Thyroid gland (tissue), 4 donors: ENCODE results near the gene CNTNAP5.

ENCODE experiments used
- POLR2A ChIP-seq, 2 donors: fragments of 450-650 bp; IDR thresholded peaks; one replicate each; pipeline ENCODE4 v1.6.1; 2017; ENCODE audit warnings: antibody characterized with exemption in 2 of 2, mild to moderate bottlenecking in 2 of 2, moderate library complexity in 1 of 2
- TF ChIP-seq, protein P1 (sequence below), 6 experiments: fragments of 200-600 bp in 3 of 6; fragments of 450-650 bp in 3 of 6; sonication (generic) in 3 of 6; IDR thresholded peaks; one replicate each; pipeline ENCODE4 v1.5.1; 2016 to 2019; ENCODE audit warnings: antibody characterized with exemption in 6 of 6, mild to moderate bottlenecking in 2 of 6, inconsistent platforms in 1 of 6, moderate library complexity in 1 of 6

DNA sequence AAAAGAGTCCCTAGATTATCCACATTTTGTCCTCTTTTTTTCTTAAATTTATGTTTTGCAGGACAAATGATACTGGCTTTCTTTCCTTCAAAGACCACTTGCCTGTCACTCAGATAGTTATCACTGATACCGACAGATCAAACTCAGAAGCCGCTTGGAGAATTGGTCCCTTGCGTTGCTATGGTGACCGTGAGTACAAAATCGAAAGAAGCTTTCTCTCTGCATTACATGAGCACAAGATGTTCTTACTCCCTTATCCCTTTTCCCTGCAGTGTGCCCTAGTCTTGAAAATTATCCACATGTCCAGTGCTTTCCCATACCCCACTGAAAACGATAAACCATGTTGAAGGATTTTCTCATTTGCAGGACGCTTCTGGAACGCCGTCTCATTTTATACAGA is 738.5 kb downstream of the CNTNAP5 start:
- TF ChIP-seq, protein P1, sequence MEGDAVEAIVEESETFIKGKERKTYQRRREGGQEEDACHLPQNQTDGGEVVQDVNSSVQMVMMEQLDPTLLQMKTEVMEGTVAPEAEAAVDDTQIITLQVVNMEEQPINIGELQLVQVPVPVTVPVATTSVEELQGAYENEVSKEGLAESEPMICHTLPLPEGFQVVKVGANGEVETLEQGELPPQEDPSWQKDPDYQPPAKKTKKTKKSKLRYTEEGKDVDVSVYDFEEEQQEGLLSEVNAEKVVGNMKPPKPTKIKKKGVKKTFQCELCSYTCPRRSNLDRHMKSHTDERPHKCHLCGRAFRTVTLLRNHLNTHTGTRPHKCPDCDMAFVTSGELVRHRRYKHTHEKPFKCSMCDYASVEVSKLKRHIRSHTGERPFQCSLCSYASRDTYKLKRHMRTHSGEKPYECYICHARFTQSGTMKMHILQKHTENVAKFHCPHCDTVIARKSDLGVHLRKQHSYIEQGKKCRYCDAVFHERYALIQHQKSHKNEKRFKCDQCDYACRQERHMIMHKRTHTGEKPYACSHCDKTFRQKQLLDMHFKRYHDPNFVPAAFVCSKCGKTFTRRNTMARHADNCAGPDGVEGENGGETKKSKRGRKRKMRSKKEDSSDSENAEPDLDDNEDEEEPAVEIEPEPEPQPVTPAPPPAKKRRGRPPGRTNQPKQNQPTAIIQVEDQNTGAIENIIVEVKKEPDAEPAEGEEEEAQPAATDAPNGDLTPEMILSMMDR (IDR thresholded peaks at IDR 0.05) = no peak
- no peak for TF ChIP-seq POLR2A (IDR thresholded peaks at IDR 0.05)
